WERI-Rb-1 (cell line): ENCODE results near the gene GABBR1.
A peak's percentile ranks its signal among the peaks of the same experiment; 100 is the strongest.

ENCODE experiments used
- DNase-seq: peaks from one replicate; pipeline ENCODE4 v3.0.0-alpha.2; 2020
- H3K27ac ChIP-seq: fragments of 250-450 bp; sonication (Bioruptor Pico); 2 replicates; pipeline ENCODE4 v1.5.1; 2020; ENCODE audit warnings: mild to moderate bottlenecking, moderate library complexity
- H3K27me3 ChIP-seq: fragments of 250-450 bp; sonication (Bioruptor Pico); 2 replicates; pipeline ENCODE4 v1.5.1; 2021; ENCODE audit warnings: mild to moderate bottlenecking, low read depth, moderate library complexity; ENCODE audit not compliant: insufficient read depth, severe bottlenecking
- H3K36me3 ChIP-seq: fragments of 250-450 bp; sonication (Bioruptor Pico); 2 replicates; pipeline ENCODE4 v1.5.1; 2020; ENCODE audit warnings: mild to moderate bottlenecking, moderate library complexity
- H3K4me3 ChIP-seq: 2 replicates; pipeline ENCODE4 v1.5.1; 2011; ENCODE audit warnings: low read depth, mild to moderate bottlenecking, control low read depth, low read length
- H3K9me3 ChIP-seq: fragments of 250-450 bp; sonication (Bioruptor Pico); 2 replicates; pipeline ENCODE4 v1.5.1; 2021; ENCODE audit warnings: mild to moderate bottlenecking, moderate library complexity; ENCODE audit not compliant: severe bottlenecking
- TF ChIP-seq, protein P1 (sequence below): IDR thresholded peaks from 2 replicates; pipeline ENCODE4 v1.5.1; 2011; ENCODE audit warnings: low read depth, mild to moderate bottlenecking, control low read depth, inconsistent platforms, low read length

Gene GABBR1

DNA sequence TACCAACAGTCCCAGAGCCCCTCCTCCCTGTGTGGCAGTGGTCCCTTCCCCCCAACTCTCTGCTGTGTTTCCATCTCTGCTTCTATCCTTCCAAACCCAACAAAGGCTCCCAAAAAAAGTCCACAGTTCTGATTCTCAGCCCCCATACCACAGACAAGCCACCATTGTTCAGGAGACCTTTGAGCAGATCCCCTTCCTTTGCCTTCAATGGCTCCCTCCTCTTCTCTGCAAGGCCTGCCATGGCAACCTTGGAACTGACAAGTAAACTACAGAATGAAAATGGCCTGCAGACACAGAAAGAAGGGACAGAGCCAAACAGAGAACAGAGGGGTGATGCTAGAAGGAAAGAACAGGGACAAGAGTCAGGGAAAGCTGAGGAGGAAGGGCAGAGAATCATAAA lies 24.9 kb downstream of the GABBR1 start:
- Histone ChIP-seq H3K36me3 (peaks cover 96% of the 10 kb centered on the region), H3K4me3 (no peak overlapping the region), H3K27ac (no peak overlapping the region), H3K27me3 (no peaks in the 10 kb centered on the region), H3K9me3 (no peaks in the 10 kb centered on the region)
- no peak for DNase-seq
- TF ChIP-seq, protein P1, sequence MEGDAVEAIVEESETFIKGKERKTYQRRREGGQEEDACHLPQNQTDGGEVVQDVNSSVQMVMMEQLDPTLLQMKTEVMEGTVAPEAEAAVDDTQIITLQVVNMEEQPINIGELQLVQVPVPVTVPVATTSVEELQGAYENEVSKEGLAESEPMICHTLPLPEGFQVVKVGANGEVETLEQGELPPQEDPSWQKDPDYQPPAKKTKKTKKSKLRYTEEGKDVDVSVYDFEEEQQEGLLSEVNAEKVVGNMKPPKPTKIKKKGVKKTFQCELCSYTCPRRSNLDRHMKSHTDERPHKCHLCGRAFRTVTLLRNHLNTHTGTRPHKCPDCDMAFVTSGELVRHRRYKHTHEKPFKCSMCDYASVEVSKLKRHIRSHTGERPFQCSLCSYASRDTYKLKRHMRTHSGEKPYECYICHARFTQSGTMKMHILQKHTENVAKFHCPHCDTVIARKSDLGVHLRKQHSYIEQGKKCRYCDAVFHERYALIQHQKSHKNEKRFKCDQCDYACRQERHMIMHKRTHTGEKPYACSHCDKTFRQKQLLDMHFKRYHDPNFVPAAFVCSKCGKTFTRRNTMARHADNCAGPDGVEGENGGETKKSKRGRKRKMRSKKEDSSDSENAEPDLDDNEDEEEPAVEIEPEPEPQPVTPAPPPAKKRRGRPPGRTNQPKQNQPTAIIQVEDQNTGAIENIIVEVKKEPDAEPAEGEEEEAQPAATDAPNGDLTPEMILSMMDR = no peak

GRCh38 chr6:29603930-29604329 lies 29.1 kb downstream of the GABBR1 start:
- Histone ChIP-seq H3K27ac (no peak overlapping the region), H3K27me3 (no peaks in the 10 kb centered on the region), H3K4me3 (no peak overlapping the region), H3K9me3 (no peaks in the 10 kb centered on the region), H3K36me3 (peaks cover 74% of the 10 kb centered on the region)
- no peak for DNase-seq
- TF ChIP-seq, protein P1 = no peak

- no peak overlapping the region for H3K4me3 ChIP-seq
- no peak overlapping the region for H3K27ac ChIP-seq
- TF ChIP-seq, protein P1 = no peak
- no peaks in the 10 kb centered on the region for H3K27me3 ChIP-seq
- no peak for DNase-seq
- H3K9me3 ChIP-seq = no peaks in the 10 kb centered on the region
- H3K36me3 ChIP-seq = peaks cover 69% of the 10 kb centered on the region
Observed at GRCh38 chr6:29603456-29603855, 29.5 kb downstream of the GABBR1 start.

DNA sequence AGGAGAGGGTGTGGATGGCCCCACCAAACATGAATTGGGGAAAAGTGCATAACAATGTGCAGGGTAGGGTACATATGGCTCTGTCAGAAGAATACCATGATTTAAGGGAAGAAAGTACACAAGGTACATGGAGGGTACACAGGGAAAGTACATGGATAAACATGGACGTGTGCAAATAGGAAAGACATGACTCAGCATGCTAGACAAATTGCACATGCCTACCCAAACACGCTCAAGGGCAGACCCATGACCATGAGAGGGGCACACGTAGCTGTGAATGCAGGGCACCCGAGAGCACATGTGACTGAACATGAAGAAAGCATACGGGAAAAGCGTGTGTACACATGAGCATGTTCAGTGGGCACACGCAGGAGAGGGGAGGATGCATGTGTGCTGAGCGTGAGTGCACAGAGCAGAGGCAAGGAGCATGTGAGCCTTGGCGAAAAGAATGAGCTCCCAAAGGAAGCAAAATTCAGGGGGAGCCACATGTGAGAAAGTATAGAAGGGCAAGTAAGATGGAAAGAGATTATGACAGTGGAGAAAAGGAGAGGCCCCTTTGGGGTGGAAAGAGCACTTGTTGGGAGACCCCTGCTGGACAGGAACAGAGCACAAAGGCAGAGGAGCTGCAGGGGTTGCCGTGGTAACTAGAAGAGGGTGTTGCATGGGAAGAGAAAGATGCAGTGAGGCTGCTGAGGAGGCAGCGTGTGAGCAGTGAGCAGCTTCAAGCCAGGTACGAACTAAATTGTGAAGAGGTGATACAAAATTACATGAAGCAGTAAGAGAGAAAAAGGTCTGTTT lies 30.2 kb downstream of the GABBR1 start:
- DNase-seq = peak; percentile 70
- Histone ChIP-seq H3K27ac (no peak overlapping the region), H3K9me3 (no peaks in the 10 kb centered on the region), H3K4me3 (no peak overlapping the region), H3K27me3 (no peaks in the 10 kb centered on the region), H3K36me3 (peaks cover 62% of the 10 kb centered on the region)
- TF ChIP-seq, protein P1 = peak; percentile 75

DNA sequence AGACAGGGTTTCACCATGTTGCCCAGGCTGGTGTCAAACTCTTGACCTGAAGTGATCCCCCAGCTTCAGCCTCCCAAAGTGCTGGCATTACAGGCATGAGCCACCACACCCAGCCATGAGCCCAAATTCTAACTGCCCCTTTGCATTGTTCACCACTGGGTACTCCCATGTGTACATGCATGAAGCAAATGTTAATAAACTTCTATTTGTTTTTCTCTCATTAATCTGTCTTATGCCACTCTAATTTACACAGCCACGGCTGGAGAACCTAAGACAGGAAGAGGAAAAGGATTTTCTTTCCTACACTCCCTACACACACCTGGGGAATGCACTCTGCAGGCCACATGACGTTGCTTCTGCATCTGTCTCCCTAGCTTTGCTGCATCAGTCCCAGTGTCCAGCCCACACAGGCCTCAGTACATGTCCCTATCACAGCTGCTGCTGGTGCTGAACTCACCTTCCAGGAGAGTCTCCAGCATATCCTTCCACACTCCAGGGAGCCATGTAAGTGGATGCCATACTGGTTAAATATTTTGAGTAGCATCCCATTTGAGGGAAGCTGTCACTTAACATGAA lies 34.7 kb downstream of the GABBR1 start:
- H3K36me3 ChIP-seq = peaks cover 17% of the 10 kb centered on the region
- no peaks in the 10 kb centered on the region for H3K27me3 ChIP-seq
- no peak overlapping the region for H3K4me3 ChIP-seq
- H3K27ac ChIP-seq = no peak overlapping the region
- no peak for DNase-seq
- TF ChIP-seq, protein P1 = no peak
- H3K9me3 ChIP-seq = no peaks in the 10 kb centered on the region

GRCh38 chr6:29597184-29597583 lies 35.8 kb downstream of the GABBR1 start:
- Histone ChIP-seq H3K36me3 (peaks cover 7% of the 10 kb centered on the region), H3K27me3 (no peaks in the 10 kb centered on the region), H3K27ac (no peak overlapping the region), H3K9me3 (no peaks in the 10 kb centered on the region), H3K4me3 (no peak overlapping the region)
- TF ChIP-seq, protein P1 = no peak
- DNase-seq = no peak
